Fibroblast of skin of left quadriceps (primary cell): ENCODE results near the gene SHC1.

Experiments
- DNase-seq, 2 experiments: peaks; one replicate each; pipeline ENCODE4 v3.0.0-alpha.2; 2013; ENCODE audit warnings: low read depth in 2 of 2

SHC1 gene

DNA sequence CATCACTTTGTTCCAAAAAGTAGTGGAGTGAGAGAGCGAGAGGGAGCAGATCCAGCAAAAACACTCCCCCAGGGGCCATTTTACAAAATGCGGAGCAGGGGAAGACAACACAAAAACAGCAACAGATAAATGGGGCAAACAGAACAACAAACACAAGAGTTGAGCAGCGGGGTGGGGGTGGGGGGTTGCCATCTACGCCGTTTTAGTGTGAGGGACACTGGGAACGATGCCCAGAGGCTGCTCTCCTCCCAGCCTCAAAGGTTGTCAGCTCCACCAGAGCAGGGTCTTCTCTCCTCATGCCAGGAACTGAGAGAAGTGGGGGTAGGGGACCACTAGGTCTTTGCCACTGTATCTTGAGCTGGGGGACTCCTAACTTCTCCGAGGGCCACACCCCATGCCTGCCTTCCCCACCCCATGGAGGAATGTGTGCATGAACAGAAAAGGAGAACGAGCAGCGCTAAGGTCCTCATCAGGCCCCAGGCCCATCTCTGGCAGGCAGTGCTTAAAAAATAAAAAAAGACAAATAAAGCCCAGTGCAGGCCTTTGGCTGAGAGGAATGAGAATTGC lies 13.4 kb downstream of the SHC1 start:
- no peak for DNase-seq

DNA sequence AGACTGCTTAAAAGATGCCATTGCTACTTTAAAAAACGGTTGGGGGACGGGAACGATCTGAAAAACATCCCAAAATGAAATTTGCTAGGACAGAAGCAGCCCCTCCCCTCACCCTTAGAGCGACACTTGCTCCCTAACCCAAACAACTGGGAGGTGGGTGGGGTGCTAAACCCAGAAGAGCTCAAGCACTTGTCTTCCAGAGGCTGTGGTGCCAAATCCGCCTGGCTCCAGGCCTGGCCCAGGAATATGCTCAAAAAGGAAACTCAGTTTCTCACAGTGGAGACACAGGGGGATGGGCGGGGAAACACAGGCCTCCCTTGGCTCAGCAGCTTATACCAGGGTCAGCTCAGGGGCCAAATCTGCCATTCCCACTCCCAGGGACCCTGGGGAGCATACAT lies 14.0 kb downstream of the SHC1 start:
- DNase-seq = no peak

DNA sequence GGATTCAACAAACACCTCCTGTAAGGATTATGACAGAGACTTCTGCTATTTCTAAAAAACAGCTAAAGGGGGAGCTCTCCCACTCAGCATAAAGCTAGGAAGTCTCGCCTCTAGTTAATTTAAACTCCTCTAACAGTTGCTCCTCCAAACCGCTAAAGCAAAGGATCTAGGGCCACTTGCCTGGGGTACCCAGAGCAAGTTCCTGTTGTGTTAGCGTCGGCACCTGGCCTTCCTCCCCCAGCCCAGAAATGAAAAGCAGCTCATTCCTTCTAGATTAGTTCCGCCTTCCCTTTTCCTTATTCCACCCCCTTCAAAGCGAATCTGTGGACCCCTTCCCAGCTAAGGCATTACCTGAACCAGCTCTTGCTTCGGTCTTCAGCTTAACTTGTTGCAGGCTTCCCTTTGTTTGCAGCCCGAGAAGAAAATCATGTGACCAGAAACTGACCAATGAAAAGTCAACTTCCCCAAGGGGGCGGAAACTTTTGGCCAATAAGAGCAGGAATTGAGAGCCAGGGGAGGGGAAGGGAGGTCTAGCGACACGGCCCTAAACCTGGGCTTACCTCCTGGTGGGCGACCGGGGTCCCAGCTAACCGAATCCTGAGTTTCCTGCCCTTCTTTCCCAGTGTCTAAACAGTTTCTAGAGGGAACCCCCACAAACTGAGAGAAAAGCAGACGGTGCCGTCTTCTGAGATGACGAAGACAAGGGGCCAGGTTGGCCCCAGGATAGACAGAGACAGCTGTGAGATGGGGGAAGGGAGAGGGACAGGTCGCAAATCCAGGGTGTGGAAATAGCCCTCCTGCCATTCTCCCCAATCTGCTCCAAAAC lies 14.6 kb downstream of the SHC1 start, which contains the start of gene PBXIP1:
PBXIP1 (minus strand) TSS at position 382 of the 826 bp plus-strand sequence. CDS start 2,378 bp downstream, outside the sequence.
- DNase-seq = peak; percentile 85 to 87

DNA sequence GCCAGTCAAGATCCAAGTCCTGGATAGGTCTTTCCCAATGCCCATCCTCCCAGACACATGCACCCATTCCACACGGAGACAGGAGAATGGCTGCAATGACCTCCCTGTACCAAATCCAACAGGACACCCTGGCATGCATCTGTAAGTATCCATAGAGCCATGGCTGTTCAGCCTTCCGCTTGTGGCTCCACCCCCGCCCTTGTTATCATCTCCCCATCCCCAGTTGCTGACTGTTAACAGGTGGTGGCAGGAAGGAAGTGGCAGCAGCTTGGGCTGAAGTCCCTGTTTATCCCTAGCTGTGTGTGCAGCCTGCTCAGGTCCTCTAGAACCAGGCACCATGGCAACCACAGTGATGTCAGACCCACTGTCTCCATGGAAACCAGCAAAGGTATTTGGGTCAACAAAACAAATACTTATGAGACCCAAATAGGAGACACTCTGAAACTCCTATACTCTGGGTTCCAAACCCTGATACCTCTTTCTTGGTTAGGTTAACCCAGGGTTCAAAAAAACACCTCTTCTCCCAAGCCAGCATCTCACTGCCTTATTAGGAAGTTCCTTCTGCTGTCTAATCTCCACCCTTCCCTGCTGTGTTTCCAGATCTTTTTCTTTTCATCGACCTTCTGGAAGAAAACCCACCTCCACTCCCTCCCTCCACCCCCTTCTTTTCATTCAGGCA lies 15.4 kb downstream of the SHC1 start:
- no peak for DNase-seq

DNA sequence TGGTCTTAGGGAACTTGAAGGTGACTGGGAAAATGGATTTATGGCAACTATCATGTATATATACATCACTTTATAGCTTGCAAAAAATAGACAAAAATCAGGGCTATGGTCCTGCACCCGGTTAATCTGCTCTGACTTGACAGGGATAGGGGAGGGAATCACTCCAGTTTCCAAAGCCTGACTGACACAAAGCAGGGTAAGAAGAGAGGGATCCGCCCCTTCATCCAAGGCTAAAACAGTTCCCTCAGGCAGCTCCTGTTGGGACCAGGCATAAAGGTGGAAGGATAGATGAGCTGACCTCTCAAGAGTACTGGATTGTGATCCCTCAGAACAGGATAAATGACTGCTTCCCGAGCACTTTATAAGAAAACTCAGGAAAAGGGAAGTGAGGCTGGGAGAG lies 16.0 kb downstream of the SHC1 start:
- DNase-seq = no peak

DNA sequence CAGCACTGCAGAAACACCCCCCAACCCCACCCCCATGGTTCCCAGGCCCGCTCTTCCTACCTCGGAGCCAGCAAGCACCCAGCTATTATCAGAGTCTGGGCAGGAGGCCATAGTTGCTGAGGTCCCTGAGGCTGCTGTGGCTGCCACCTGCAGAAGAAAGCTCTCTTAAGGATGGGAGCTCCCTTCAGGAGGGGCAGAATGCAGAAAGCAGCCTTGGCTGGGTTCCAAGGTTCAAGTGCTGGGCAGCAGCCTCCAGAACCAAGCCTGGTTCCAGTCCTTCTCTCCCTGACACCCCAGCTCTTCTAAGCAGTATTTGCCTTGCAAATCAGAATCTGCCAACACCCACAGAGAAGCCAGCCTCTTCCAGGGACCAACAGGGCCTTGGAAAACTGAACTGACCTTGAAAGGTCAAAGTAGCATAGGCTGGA lies 16.9 kb downstream of the SHC1 start:
- no peak for DNase-seq

DNA sequence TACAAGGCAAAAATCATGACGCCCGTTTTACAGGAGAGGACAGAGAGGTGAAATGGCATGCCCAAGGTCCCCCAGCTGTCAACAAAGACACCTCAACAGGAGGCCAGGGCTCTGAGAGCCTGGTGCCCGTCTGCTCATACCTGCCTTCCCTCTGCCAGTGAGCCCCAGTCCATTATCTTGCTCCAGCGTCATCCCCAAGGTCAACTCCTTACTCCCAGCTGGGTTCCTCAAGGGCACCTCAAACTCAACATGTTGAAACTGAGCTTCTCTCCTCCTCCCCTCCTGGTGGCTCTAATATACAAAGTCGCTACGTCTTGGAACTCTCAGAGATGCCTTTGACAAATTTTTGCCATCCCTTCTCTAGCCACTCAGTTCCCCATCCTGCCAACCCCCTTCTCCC lies 17.9 kb downstream of the SHC1 start:
- no peak for DNase-seq

DNA sequence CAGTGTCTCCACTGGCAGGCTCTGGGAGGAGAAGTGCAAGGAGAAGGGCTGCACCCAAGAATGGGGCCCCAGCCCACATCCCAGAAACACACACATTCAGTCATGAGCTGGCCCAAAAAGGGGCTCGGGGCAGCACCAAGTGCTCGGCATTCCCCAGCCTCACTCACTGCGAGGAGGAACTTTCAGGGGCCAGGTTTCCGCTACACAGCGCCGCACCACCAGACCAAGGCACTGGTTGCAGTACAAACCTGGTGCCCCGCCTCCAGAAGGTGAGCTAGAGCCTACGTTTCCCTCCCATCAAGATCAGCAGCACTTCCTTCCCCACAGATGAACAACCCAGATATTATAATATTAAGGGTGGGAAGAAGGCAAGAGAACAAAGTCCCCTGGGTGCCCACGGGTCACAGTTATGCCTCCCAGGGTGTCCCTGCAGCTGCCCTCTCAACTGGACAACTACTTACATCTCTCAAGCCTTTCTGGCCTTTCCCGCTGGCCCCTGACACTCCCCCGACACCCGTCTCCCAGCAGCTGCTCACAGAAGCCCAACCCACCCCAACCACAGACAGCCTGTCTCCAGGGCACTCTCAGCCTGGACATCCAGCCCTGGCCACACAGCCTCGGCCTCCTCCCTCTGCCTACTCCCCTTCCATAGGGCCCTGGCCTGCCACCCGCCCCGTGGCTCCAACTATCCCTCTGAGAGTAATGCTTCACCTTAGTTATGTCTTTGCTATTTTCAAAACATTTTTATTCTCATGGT lies 18.5 kb downstream of the SHC1 start:
- DNase-seq = no peak

DNA sequence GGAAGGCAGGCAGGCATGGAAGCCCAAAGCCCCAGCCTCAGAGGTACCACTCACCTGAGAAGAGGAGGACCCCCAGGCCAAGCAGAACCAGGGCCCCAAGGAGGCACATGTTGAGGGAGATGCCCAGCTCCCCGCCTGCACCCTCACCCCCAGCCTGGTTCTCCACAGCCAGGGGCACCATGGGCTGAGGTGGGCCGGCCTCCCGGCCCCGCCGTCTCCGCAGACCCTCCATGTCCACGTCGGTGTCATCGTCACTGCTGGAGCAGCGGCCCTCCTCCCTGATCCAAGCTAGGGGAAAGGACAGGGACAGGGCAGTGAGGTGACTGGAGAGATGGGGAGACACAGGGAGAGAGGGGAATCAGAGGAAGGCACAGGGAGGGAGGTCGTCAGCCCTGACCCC lies 22.5 kb downstream of the SHC1 start:
- DNase-seq = no peak

DNA sequence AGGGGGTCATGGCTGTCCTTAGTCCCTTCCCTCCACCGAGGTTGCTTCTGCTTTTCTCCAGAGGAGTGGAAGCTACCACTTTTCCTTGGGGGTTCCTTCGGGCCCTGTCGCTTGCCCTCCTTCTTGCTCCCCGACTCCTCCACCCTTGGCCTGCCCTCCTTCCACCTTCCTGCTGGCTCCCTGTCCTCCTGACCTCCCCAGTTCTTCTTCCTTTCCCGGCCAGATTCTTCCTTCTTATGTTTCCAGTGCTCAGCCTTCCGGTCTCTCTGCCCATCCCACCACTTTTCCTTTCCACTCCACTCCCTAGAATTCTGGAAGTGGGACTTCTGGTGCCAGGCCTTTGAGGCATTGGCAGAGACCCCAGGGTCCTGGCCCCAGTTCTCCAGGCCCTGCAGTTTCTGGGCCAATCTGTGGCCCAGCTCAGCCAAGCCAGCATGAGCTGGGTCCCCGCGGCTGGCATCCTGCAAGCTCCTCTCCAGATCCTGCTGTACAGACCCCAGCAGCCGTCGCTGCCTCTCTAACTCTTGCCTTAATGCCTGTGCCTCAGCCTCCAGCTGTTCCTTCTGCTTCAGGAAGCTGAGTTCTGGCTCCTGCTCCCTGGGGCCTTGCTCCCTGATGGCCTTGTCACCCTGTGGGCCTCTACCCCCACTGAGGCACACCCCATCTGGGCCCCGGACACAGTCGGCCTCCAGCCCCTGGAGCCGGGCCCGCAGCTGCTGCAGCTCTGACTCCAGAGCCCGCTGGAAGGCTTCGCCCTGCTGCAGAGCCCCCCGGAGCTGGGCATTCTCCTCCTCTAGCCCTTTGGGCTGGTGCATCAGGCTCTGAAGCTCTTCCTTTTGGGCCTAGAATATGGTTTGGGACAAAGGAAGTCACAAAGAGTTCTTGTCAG lies 24.3 kb downstream of the SHC1 start:
- DNase-seq = no peak

DNA sequence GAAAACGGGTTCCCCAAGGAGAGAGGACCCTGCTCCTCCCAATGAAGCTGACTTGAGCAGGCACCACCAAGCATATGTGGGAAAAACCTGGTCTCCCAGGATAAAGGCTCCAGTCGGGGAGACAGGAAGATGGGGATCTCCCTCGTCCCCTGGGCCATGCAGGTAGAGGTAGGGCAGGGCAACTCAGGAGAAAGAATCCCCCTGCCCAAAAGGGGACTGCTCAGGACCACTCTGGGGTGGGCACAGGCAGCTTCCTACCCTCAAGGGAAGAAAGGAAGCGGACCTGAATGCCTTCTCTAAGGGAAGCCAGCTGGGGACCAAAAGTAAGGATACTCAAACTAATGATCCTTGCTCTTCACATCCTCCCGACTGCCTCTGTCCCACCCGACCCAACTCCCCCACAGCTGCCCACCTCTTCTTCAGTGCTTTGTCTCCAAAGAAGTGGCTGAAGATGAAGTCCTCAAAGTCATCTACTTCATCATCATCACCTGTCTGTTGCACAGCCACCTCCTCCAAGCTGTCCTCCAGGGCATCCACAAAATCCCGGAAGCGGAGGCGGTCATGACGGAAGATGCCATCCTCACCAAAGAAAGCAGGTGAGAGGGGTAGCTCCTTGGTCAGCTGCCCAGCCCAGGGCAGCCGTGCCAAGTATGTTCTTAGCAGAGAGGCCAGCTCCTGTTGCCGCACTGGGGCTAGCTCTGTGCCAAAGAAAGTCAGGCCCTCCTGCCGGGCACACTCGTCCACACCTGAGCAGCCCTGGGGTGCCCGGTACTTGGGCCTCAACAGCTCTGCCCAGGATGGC lies 25.2 kb downstream of the SHC1 start:
- no peak for DNase-seq

DNA sequence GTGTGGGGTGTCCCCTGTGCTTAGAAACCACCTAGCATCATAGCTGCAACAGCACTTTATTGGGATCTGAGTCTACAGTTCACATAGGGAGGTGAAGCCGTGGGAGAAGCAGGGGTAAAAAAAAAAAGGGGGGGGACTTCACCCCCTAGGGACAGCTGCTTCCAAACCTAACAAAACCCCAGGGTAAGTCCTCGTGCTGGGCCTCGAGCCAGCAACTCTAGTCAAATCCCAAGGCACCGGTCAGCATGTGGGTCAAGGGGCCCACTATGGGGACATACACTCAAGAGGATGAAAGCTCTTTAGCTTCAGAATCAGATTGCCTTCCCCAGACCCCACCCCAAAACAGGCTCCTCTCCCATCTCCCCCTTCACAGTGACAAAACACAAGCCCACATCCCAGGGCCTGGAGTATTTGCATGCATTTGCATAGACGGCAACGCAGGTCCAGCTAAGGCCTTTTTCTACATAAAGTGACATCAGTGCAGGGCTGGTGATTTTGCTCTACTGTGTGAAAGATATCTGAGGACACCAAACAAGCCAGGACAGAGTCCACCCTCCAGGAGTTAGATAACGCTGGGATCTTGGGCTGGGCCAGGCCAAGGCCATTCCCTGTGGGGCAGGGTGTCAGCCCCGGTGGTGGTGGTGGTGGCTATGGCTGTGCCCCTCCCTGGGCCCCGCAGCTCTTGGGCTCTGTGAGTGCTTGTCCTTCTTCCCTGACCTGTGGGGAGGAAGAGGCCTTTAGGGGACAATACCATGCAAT lies 26.0 kb downstream of the SHC1 start:
- no peak for DNase-seq

DNA sequence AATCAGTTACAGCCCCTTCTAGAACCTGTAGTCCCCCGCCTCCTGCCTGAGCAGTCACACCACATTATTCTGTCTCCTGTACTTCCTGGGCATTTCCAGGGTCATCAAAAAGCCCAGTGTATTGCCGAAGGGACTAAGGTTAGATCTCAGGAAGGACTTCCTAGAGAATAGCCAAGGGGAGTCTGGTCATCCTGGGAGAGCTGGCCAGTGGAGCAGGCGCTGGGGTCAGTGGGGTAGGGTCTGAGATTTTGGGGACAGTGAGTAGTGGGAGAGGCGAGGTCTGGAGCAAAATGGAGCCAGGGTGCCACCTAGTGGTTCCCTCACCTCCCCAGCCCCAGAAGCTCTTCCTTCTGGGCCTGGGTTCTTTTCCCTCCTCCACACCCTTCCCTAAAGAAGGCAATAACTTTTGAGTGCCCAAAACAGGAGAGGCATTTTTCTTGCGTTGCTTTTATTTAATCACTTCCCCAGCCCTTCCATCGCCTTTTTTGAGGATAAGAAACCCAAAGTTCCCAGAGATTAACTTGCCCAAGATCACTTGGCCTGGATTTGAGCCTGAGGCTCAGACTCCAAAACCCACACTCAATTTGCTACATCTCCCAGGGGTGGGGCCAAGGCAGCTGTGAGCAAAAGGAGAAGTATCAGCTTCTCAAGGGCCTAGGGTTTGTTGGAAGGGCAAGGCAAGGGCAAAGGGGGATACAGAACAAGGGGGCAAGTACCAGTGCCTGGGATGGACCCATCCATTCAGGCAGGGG lies 26.7 kb downstream of the SHC1 start:
- DNase-seq = no peak

DNA sequence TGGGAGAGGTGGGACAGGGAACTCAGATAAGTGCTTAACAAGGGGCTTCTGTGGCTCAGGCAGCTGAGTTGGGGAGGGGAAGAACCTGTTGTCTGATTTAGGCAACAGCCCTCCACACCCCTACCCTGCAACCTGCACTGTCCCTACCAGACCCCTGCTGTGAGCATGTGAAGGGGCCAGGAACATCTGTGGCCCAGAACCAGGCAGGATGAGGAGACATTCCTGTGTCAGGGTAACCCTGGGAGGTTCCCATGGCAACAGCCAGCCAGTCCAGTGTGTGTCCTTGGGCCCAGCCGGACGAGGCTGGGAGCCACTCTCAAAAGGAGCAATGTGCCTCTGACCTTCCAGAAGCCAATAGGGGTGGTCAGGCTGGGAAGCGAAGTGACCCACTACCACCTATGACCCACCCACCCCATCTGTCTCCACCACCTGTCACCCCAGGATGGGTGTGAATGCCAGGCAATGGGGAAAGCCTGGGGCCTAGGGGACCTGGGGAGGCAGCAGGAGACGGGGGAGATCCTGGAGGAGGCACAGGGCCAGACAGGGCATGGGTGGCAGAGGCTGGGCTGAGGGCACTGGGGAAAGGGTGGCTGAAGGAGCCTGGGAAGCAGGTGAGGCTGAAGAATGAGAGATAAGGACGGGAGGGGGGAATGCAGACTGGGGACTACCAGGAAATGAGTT lies 29.1 kb downstream of the SHC1 start:
- DNase-seq = no peak

DNA sequence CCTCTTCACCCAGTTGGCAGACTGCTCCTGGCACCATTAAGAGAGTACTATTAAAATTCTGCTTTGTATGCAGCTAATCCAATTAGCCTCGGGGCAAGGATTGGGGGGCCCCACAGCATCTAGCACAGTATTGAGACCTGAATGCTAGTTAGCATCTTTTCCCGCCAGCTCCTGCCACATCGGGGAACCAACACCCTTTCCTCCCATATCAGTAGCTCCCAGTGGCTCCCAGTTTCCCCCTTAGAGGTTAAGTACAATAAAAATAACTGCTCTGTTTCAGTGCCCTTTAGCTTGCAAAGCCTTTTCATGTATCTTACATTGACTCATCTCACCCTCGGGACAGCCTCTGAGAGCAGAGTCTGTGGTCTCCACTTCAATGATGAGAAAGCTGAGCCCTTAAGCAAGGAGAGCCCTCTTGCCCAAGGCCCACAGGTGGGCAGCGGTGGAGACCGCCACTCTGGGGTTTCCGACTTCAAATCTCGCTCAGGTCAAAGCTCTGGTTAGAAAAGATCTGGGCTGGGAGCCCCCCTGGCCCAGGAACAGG lies 29.8 kb downstream of the SHC1 start:
- DNase-seq = no peak

DNA sequence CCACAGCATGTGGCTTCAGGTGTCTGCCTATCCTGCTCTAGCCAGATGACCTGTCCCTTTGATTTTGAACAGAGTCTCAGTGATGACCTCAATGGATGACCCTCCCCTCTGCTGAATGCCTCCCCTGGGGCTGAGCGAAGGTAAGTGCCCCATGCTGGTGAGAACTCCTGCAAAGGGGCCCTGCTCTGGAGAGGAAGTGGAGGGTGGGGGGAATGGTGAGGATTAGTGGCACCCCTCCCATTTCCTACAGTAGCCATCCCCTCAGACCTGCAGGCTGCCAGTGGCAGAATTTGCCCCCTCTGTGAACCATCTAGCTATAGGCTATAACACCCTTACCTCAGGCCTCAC lies 30.4 kb downstream of the SHC1 start:
- DNase-seq = no peak

DNA sequence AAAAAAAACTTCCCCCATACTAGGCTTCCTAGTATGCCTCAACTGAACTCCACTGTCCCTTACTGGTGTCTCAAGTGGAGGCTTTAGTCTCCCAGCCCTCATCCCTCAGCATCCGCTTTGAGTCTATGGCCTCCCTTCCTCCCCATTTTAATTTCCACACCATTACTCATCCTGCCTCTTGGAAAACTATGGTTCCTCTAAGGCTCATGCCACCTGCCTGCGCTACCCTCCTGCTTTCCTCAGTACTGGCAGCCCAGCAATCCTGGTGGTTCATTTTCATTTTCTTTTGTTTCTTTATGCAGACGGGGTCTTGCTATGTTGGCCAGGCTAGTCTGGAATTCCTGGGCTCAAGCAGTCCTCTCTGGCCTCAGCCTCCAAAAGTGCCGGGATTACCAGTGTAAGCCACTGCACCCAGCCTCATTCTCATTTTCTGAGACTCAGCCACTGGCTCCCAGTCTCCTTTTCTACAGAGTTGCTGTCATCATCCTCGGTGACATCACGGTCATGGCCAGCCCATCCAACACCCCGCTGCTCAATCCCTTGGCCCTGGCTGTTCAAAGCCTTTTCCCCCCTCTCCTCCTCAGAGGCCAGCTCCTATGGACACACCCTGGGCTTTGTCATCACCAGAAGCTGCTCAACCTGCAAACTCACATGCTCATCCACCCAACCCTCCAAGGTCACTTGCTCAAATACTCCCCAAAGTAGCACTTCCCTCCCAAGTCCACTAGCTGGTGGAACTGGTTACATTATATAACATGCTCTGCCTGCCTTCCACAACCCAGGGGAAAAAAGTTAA lies 31.7 kb downstream of the SHC1 start:
- DNase-seq = no peak
